ENCODE data around the gene ROMO1. TPM values are rescaled to one million over a fixed set of nuclear protein-coding genes. Genes with fewer than 3 reads are reported as not detected.

ROMO1 gene
- total RNA-seq, 1 donor from 2014 or later: 131 TPM

GRCh38 chr20:35697696-35698297 is 1.4 kb upstream of the ROMO1 start:
- DNase-seq (ENCODE audit: extremely low spot score, unreplicated experiment): peak; percentile 29
- TF ChIP-seq, protein P1, sequence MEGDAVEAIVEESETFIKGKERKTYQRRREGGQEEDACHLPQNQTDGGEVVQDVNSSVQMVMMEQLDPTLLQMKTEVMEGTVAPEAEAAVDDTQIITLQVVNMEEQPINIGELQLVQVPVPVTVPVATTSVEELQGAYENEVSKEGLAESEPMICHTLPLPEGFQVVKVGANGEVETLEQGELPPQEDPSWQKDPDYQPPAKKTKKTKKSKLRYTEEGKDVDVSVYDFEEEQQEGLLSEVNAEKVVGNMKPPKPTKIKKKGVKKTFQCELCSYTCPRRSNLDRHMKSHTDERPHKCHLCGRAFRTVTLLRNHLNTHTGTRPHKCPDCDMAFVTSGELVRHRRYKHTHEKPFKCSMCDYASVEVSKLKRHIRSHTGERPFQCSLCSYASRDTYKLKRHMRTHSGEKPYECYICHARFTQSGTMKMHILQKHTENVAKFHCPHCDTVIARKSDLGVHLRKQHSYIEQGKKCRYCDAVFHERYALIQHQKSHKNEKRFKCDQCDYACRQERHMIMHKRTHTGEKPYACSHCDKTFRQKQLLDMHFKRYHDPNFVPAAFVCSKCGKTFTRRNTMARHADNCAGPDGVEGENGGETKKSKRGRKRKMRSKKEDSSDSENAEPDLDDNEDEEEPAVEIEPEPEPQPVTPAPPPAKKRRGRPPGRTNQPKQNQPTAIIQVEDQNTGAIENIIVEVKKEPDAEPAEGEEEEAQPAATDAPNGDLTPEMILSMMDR (conservative IDR thresholded peaks at IDR 0.05): no peak
- H3K4me3 Mint-ChIP-seq: peak overlapping the region; percentile 92
- no peaks in the 10 kb centered on the region for H3K27me3 Mint-ChIP-seq
- H3K36me3 Mint-ChIP-seq: peaks cover 8% of the 10 kb centered on the region
- H3K9me3 Mint-ChIP-seq: no peaks in the 10 kb centered on the region
- H3K27ac Mint-ChIP-seq: no peak overlapping the region
- H3K4me1 Mint-ChIP-seq (ENCODE audit: unreplicated experiment): peaks cover 23% of the 10 kb centered on the region

DNA sequence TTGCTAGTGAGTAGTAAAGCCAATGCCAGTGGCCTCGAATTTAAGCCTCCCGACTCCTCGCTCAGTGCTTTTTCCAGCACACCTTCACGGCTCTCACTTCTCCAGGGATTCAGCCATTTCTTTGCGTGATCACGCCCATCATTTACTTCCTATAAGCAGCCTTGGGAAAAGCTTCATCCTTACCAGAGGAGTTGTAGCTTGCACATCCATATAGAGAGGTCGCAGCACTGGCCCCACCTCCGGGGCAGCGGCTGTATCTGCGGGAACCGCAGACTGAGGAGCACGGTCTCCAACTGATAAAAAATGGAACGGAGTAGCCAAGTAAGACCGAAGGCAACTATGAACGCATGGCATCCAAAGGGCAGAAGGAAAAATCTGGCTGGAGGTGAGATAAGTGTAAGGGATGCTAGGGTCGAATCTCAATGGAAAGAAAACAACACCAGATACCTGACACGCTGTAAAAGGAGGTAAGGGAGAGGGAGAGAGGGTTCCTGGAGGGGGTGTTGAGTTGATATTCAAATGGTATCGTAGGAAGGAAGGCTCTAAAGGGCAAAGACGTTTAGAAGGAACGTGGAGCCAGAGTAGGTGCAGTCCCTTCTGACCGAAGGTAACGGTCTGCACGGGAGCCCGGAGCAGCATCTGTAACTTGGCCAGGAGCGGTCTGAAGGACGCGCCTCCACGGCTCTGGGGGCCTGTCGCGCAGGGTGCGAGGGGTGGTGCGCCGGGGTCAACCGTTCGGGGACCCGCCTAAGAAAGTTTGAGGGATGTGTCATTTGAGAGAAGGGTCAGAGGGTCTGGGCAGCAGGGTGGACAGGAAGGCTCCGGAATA is 693 bp upstream of the ROMO1 start:
- no peaks in the 10 kb centered on the region for H3K27me3 Mint-ChIP-seq
- no peaks in the 10 kb centered on the region for H3K9me3 Mint-ChIP-seq
- H3K27ac Mint-ChIP-seq: peak overlapping the region; percentile 85
- peak; percentile 45 for DNase-seq (ENCODE audit: extremely low spot score, unreplicated experiment)
- H3K4me3 Mint-ChIP-seq: peak overlapping the region; percentile 92
- peaks cover 23% of the 10 kb centered on the region for H3K4me1 Mint-ChIP-seq (ENCODE audit: unreplicated experiment)
- peaks cover 8% of the 10 kb centered on the region for H3K36me3 Mint-ChIP-seq
- TF ChIP-seq, protein P1 (conservative IDR thresholded peaks at IDR 0.05): no peak

GRCh38 chr20:35699957-35700624 is 886 bp downstream of the ROMO1 start:
- DNase-seq (ENCODE audit: extremely low spot score, unreplicated experiment): no peak
- Mint-ChIP-seq H3K4me3 (peak overlapping the region; percentile 92), H3K9me3 (no peaks in the 10 kb centered on the region)

DNA sequence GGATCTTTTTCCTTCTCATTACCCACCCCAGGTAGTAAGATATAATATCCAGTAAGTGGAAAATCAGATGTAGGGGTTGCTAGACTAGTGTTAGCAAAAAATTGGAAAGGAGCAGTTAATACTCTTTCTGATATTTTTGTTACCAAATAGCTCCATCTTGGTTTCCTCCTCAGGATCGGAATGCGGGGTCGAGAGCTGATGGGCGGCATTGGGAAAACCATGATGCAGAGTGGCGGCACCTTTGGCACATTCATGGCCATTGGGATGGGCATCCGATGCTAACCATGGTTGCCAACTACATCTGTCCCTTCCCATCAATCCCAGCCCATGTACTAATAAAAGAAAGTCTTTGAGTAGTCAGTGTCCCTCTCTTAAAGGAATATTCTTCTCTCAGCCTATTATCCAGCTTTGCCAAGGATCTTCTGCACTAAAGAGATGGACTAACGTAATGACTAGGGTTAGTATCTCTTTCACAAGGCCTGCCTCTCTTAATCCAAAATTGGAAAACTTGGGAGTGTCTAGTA is 1.5 kb downstream of the ROMO1 start:
- Mint-ChIP-seq H3K4me1 (ENCODE audit: unreplicated experiment) (peaks cover 23% of the 10 kb centered on the region), H3K27me3 (no peaks in the 10 kb centered on the region), H3K27ac (peak overlapping the region; percentile 85), H3K9me3 (no peaks in the 10 kb centered on the region), H3K36me3 (peaks cover 11% of the 10 kb centered on the region), H3K4me3 (peak overlapping the region; percentile 92)
- TF ChIP-seq, protein P1 (conservative IDR thresholded peaks at IDR 0.05): no peak
- no peak for DNase-seq (ENCODE audit: extremely low spot score, unreplicated experiment)

More at GRCh38 chr20:35699957-35700624, 886 bp downstream of the ROMO1 start:
- H3K4me1 Mint-ChIP-seq (ENCODE audit: unreplicated experiment): peaks cover 23% of the 10 kb centered on the region
- TF ChIP-seq, protein P1 (conservative IDR thresholded peaks at IDR 0.05): no peak
- H3K27me3 Mint-ChIP-seq: no peaks in the 10 kb centered on the region
- peaks cover 11% of the 10 kb centered on the region for H3K36me3 Mint-ChIP-seq
- peak overlapping the region; percentile 85 for H3K27ac Mint-ChIP-seq

DNA sequence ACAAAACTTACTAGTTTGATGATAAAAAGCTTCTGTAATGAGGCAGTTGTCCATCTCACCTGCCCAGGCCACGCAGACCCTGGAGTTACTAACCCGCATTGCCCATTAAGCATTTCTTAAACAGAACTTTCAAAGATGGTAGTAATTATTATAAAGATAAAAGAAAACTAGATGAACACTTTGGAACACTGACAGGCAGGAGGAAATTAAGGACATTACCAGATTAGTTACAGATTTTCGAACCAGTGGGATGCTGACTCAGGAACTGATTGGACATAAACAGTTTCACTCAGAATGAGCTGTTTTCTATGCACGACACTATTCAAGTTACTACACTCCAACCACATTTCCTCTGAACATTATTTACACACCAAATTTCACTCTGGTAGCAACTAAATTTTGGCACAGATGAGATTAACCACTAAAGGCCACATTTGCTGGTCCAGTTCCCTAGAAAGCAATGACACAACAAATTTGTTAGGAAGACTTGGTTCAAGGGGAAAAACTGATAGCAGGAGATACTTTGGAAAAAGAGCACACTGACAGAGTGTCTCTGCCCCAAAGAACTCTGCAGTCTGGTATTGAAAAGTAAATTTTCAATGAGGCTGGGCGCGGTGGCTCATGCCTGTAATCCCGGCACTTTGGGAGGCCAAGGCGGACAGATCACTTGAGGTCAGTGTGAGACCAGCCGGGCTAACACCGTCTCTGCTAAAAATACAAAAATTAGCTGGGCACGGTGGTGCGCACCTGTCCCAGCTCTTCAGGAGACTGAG is 3.0 kb downstream of the ROMO1 start:
- DNase-seq (ENCODE audit: extremely low spot score, unreplicated experiment): no peak
- Mint-ChIP-seq H3K9me3 (no peaks in the 10 kb centered on the region), H3K4me1 (ENCODE audit: unreplicated experiment) (peaks cover 23% of the 10 kb centered on the region), H3K27ac (peak overlapping the region; percentile 55), H3K27me3 (no peaks in the 10 kb centered on the region), H3K36me3 (peaks cover 14% of the 10 kb centered on the region), H3K4me3 (peak overlapping the region; percentile 52)
- TF ChIP-seq, protein P1 (conservative IDR thresholded peaks at IDR 0.05): no peak
